ENCODE measurements around the gene SMIM45.

DNA sequence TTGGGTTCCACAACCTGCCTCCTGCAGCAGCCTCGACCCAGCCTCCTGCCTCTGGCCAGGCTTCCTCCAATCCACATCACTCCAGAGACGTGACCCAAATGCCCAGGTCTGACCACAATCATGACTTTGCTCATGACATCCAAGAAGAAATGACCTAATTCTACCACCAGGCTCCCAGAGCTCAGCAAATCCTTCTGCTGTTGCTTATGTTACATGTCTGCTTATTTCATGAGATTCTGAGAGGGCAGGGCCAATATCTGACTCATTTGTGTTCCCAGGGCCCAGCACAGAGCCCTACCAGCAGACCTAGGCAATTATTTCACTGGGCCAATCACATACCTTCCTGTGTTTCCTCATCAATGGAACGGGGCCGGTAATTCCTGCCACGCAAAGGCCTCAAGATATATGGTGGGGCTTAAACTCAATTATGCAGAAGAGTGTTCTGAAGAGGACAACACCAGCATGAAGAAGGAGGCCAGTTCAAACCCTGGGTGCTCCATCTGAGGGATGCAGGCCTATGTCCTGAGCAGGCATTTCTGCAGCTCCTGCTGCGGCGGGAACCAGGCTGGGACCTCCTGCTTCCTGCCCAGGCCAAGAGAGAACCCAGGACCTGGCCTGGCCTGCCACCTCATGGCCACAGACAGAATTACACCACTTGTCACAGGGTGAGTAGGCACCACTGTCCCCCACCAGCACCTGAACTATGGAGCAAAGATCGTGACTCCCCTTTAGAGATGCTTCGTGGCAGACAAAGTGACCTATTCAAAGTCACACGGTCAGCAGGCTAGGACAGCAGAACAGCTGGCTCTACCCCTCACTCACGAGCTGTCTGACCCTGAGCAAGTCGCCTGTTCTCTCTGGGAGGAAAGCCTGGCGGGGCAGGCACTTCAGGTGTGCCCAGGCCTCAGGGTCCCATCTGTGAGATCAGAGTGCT, 10.9 kb upstream of the SMIM45 start:
- TF ChIP-seq, protein P1, sequence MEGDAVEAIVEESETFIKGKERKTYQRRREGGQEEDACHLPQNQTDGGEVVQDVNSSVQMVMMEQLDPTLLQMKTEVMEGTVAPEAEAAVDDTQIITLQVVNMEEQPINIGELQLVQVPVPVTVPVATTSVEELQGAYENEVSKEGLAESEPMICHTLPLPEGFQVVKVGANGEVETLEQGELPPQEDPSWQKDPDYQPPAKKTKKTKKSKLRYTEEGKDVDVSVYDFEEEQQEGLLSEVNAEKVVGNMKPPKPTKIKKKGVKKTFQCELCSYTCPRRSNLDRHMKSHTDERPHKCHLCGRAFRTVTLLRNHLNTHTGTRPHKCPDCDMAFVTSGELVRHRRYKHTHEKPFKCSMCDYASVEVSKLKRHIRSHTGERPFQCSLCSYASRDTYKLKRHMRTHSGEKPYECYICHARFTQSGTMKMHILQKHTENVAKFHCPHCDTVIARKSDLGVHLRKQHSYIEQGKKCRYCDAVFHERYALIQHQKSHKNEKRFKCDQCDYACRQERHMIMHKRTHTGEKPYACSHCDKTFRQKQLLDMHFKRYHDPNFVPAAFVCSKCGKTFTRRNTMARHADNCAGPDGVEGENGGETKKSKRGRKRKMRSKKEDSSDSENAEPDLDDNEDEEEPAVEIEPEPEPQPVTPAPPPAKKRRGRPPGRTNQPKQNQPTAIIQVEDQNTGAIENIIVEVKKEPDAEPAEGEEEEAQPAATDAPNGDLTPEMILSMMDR (IDR thresholded peaks at IDR 0.05; ENCODE audit: low read length) = peak; percentile 84
- no peak for TF ChIP-seq EZH2 (IDR thresholded peaks at IDR 0.05; ENCODE audit: borderline replicate concordance, low read length)

Data from OCI-LY1 (cell line).